Heart left ventricle (tissue), 16 donors: ENCODE results near the gene CD2BP2. TPM values are rescaled to one million over a fixed set of nuclear protein-coding genes. Genes with fewer than 3 reads are reported as not detected.
A peak's percentile ranks its signal among the peaks of the same experiment; 100 is the strongest.

Source experiments
- ATAC-seq, 4 donors: fragments of 200-7000 bp; cut with Tn5 transposase; one replicate each; pipeline ENCODE4 v1.9.1; 2020 to 2022; ENCODE audit warnings: moderate library complexity in 4 of 4, mild to moderate bottlenecking in 3 of 4, moderate number of reproducible peaks in 1 of 4
- DNase-seq, 5 donors: peaks; one replicate each; pipeline ENCODE4 v3.0.0-alpha.2; 2020
- H3K27ac ChIP-seq, 12 donors: fragments of 200-600 bp; sonication (generic) in 4 of 12; one replicate each; pipeline versions ENCODE4 v1.5.0 to v1.8.0; 2016 to 2022; ENCODE audit warnings: mild to moderate bottlenecking in 2 of 12
- H3K27me3 ChIP-seq, 9 donors: fragments of 200-600 bp; sonication (generic) in 2 of 9; one replicate each; pipeline versions ENCODE4 v1.5.1 to v1.8.0; 2016 to 2022; ENCODE audit warnings: mild to moderate bottlenecking in 3 of 9
- H3K36me3 ChIP-seq, 9 donors: fragments of 200-600 bp; sonication (generic) in 2 of 9; one replicate each; pipeline versions ENCODE4 v1.5.0 to v1.8.0; 2018 to 2022; ENCODE audit warnings: mild to moderate bottlenecking in 2 of 9
- H3K4me1 ChIP-seq, 12 donors: fragments of 200-600 bp; sonication (generic) in 4 of 12; one replicate each; pipeline versions ENCODE4 v1.5.0 to v1.8.0; 2016 to 2022; ENCODE audit warnings: mild to moderate bottlenecking in 3 of 12
- H3K4me3 ChIP-seq, 12 donors: fragments of 200-600 bp; sonication (generic) in 4 of 12; one replicate each; pipeline versions ENCODE4 v1.5.0 to v1.8.0; 2017 to 2022; ENCODE audit warnings: mild to moderate bottlenecking in 9 of 12, moderate library complexity in 4 of 12
- H3K9me3 ChIP-seq, 12 donors: fragments of 200-600 bp; sonication (generic) in 4 of 12; one replicate each; pipeline versions ENCODE4 v1.5.0 to v1.8.0; 2016 to 2022; ENCODE audit warnings: mild to moderate bottlenecking in 1 of 12
- POLR2A ChIP-seq, 2 donors: fragments of 450-650 bp; IDR thresholded peaks; one replicate each; pipeline ENCODE4 v1.6.1; 2017; ENCODE audit warnings: antibody characterized with exemption in 2 of 2, mild to moderate bottlenecking in 2 of 2, moderate library complexity in 2 of 2
- WGBS, 4 donors: extraction: QIAGEN DNeasy Blood & Tissue Kit in 2 of 4; methylation state at CpG; one replicate each; pipeline versions ENCODE4 v1.1.5 to v1.1.7; 2013 to 2018; 5-methylcytosine and 5-hydroxymethylcytosine counted together
- intact Hi-C, 10 donors: fragments of 100-400 bp; cut with DNase I; formaldehyde crosslinking; loops; one replicate each; pipeline versions ENCODE4 v1.11.1 to v1.14.2; 2022
- long read RNA-seq, 3 donors: library from polyadenylated mRNA; unstranded; transcript quantifications; one replicate each; pipeline ENCODE4 v2.0.0, GENCODE V29; 2020 to 2021
- polyA plus RNA-seq, 2 donors: library from polyadenylated mRNA; stranded (reverse); fragments of 200-250 nt; gene quantifications; one replicate each; pipeline ENCODE4 v1.2.3, GENCODE V29; 2013
- total RNA-seq, 9 donors: library from RNA; depleted of rRNA in 2 of 9; stranded (reverse); fragments of >200 nt in 2 of 9; fragmentation: NEBNext Ultra II Directional in 3 of 9; extraction: Animal tissue kit (Norgen Biotek cat#: 25700) in 3 of 9; gene quantifications; one replicate each; pipeline versions ENCODE4 v1.1.0 to v1.2.4, GENCODE V29; 2016 to 2023
- TF ChIP-seq, protein P1 (sequence below), 12 donors: fragments of 200-600 bp; sonication (generic) in 4 of 12; IDR thresholded peaks; one replicate each; pipeline versions ENCODE4 v1.5.0 to v1.8.0; 2018 to 2022; ENCODE audit warnings: antibody characterized with exemption in 12 of 12, mild to moderate bottlenecking in 5 of 12
- donor health status: ischemic (EF 13 %, LVEDD 7.1; RV severe dilation, severe dysfunction).
- donor health status: healthy with polysubstance abuse.
- donor health status: DM: no; HTN: yes; CAD: no.
- donor health status: DM: no; HTN: no; CAD: no.
- donor health status: ischemic (EF 25% LVEDD 6.9; RV normal size, moderate dysfunction).
- donor health status: ischemic (EF 25% LVEDD 5.7; RV mildly dilated, moderate dysfunction).
- donor health status: healthy.
- donor health status: DM: yes; HTN: yes; CAD: no.
- donor health status: ischemic (EF 35%, LVEDD 5.7; RV mildly dilated, moderate dysfunction).
- donor health status: nonischemic (EF 11% LVEDD 7.7; RV severe dilation, severe dysfunction).
- donor health status: DM: yes; HTN: yes; CAD: no.
- donor health status: PGD.
- donor health status: ischemic (EF 29% LVEDD 5.4; RV normal size, mild dysfunction).
- donor health status: nonischemic (EF 23%, LVEDD 6.1; RV moderate dilation, normal function).

Gene CD2BP2
- 10 to 100 TPM; 21.5 to 54.5 (median 39.8) TPM for total RNA-seq
- 10 to 100 TPM; 21.9 to 51.9 TPM for polyA plus RNA-seq
- long read RNA-seq, donor 1, transcript CD2BP2-201 (7 exons, 3,421 nt), result major isoform, 55 of 81 reads
- long read RNA-seq, donor 1, partial matches to known transcripts, result 15 of 81 reads
- long read RNA-seq, donor 1, other reads (novel, unspliced or antisense), result 9 of 81 reads
- long read RNA-seq, donor 2, transcript CD2BP2-201 (7 exons, 3,421 nt), result major isoform, 207 of 256 reads
- long read RNA-seq, donor 2, transcript CD2BP2-203 (6 exons, 1,417 nt), result minor isoform, 15 of 256 reads
- long read RNA-seq, donor 2, partial matches to known transcripts, result 14 of 256 reads
- long read RNA-seq, donor 2, other reads (novel, unspliced or antisense), result 20 of 256 reads
- long read RNA-seq, donor 3, transcript CD2BP2-201 (7 exons, 3,421 nt), result major isoform, 68 of 100 reads
- long read RNA-seq, donor 3, partial matches to known transcripts, result 15 of 100 reads
- long read RNA-seq, donor 3, other reads (novel, unspliced or antisense), result 16 of 100 reads

DNA sequence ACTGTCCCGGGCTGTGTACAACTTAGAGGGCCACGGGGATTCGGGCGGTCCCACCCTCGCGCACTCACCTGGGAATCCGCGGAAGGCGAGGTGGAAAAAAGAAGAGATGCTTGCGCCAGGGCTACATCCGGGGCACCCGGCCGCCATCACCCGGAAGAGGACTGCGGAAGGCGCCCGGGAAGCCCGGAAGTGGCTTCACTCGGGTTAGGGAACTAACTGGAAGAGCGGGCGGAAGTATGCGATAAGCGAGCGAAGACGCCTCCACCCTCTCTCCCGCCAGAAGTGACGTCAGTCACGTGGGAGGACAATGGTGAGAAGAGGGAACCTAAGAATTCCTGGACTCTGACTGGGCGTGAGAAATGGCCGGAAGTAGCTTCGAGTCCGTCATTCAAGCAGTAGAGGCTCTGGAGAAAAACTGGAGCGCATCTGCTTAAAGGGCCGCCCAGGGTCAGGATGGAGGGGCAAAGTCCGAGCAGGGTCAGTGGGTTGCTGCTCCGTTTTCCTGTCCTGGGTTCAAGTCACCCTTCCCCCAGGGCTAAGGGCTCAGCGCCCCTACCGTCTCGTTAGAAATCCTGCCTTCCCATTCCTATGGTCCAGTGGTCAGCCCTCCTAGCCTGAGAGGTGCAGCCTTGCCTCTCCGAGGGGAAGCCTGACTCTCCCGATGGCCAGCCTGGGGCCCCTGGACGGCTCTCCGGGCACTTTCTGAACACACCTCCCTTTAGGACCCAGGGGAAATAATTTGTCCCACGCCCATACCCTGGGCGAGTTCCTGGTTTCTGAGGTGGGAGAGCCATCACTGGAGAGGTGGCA is at the start of gene CD2BP2:
Gene CD2BP2 (minus strand): TSS at position 165 of the 810 bp plus-strand sequence. CDS start 627 bp downstream, outside the sequence.
- peaks cover 12 to 47% (median 37%) of the 10 kb centered on the region in 12 donors for H3K4me1 ChIP-seq

DNA sequence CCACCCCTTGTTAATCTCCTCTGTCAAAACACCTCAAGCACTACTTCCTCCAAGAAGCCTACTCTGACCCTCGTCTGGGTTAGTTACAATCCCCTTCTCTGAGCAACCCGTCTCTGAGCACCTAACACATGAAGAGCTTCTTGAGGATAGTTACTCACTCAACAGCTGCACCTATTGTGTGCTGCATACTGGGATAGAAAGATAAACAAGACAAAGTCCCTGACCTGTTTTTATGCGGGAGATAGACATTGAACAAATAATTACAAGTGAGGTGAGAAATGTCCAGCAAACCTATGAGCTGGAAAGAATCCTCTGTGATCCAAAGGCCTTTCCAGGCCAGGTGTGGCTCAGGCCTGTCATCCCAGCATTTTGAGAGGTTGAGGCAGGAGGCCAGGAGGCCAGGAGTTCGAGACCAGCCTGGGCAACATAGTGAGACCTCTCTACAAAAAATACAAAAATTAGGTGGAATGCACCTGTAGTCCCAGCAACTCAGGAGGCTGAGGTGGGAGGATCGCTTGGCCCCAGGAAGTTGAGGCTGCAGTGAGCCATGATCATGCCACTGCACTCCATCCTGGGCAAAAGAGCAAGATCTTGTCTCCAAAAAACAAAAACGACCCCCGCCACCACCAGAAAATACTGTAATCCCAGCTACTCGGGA is 46.8 kb upstream of the CD2BP2 start:
- Histone ChIP-seq H3K4me1 (peaks cover 0 to 29% (median 9%) of the 10 kb centered on the region in 12 donors), H3K27ac (no peak overlapping the region), H3K4me3 (no peak overlapping the region), H3K36me3 (peaks cover 0 to 18% (median 6%) of the 10 kb centered on the region in 9 donors), H3K9me3 (no peaks in the 10 kb centered on the region), H3K27me3 (no peaks in the 10 kb centered on the region)
- intact Hi-C loops, result loop anchor here in 3 of 10 donors (5.0 to 10.0 kb wide), 2 partner anchors 35 to 307 kb away; partner anchors contain the start of genes TBX6 (in 1 of the 3) and YPEL3 (in 1 of the 3)
- TF ChIP-seq POLR2A (IDR thresholded peaks at IDR 0.05), result no peak
- TF ChIP-seq, protein P1, sequence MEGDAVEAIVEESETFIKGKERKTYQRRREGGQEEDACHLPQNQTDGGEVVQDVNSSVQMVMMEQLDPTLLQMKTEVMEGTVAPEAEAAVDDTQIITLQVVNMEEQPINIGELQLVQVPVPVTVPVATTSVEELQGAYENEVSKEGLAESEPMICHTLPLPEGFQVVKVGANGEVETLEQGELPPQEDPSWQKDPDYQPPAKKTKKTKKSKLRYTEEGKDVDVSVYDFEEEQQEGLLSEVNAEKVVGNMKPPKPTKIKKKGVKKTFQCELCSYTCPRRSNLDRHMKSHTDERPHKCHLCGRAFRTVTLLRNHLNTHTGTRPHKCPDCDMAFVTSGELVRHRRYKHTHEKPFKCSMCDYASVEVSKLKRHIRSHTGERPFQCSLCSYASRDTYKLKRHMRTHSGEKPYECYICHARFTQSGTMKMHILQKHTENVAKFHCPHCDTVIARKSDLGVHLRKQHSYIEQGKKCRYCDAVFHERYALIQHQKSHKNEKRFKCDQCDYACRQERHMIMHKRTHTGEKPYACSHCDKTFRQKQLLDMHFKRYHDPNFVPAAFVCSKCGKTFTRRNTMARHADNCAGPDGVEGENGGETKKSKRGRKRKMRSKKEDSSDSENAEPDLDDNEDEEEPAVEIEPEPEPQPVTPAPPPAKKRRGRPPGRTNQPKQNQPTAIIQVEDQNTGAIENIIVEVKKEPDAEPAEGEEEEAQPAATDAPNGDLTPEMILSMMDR (IDR thresholded peaks at IDR 0.05), result no peak
- ATAC-seq (no peak), DNase-seq (no peak)
- WGBS, 4 donors, result 86 to 91% (median 89%) methylated on average over 8 of the region's 8 CpGs

More for the DNA sequence above, at the start of gene CD2BP2:
- peak within 1 kb of the TSS; percentile 68 to 99 (median 85) for H3K4me3 ChIP-seq
- H3K36me3 ChIP-seq, result peaks cover 0 to 72% (median 65%) of the 10 kb centered on the region in 9 donors
- TF ChIP-seq, protein P1 (IDR thresholded peaks at IDR 0.05), result peak in 1 of 12 donors; percentile 9
- TF ChIP-seq POLR2A (IDR thresholded peaks at IDR 0.05), result peak in 1 of 2 donors; percentile 40
- WGBS, 4 donors, result 0 to 1% (median 1%) methylated on average over 42 to 45 of the region's 45 CpGs
- DNase-seq (peak; percentile 95 to 98 (median 97)), ATAC-seq (peak; percentile 89 to 96 (median 92))
- H3K9me3 ChIP-seq, result no peaks in the 10 kb centered on the region
- intact Hi-C loops, result loop anchor here in 5 of 10 donors (2.0 to 10.0 kb wide), 5 partner anchors 15 to 261 kb away; partner anchors contain the start of genes TBC1D10B (in 1 of the 5), TBX6 (in 1 of the 5), YPEL3 (in 1 of the 5) and ZNF48 (in 1 of the 5)
- no peaks in the 10 kb centered on the region for H3K27me3 ChIP-seq
- H3K27ac ChIP-seq, result peak within 1 kb of the TSS; percentile 91 to 99 (median 94)

DNA sequence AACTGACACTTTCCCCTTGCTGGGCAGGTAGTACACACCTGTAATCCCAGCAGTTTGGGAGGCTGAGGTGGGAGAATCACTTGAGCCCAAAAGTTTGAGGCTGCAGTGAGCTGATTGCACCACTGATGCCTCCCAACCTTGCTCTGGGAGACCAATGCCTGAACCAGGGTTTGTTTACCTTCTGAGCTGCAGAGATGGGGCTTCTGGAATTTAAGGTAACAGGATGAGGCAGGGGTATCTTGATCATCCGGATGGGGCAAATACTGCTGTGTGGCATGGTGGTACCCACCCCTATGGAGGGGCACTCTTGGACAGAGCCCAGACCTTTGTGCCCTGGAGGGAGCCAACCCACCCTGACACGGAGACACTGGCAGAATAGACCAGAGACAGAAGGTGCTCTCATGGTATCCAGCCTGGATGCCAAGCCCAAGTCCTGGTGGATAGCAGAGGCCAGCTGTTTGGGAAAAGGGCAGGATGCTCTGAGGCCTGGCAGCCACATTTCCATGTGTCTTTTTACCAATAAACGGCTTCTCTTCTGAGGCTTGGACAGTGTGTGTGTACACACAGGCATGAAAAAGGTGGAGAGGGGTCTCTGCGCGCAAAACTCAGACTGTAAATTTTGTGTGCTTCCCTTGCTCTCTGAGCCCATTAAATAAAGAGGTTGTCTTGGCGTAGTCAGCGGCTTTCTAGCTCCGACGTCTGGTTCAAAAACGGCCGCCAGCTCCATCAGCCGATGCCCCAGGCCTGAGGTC is 44.5 kb upstream of the CD2BP2 start:
- Histone ChIP-seq H3K36me3 (peaks cover 0 to 19% (median 6%) of the 10 kb centered on the region in 9 donors), H3K4me1 (peaks cover 5 to 37% (median 18%) of the 10 kb centered on the region in 12 donors), H3K27me3 (no peaks in the 10 kb centered on the region), H3K27ac (peak overlapping the region; percentile 80 to 93 (median 90)), H3K9me3 (no peaks in the 10 kb centered on the region), H3K4me3 (peak overlapping the region; percentile 37 to 86 (median 70))
- intact Hi-C loops, result loop anchor here in 4 of 10 donors (5.0 to 10.0 kb wide), 3 partner anchors 32 to 305 kb away; partner anchors contain the start of genes CD2BP2 (in 1 of the 4), TBX6 (in 1 of the 4) and YPEL3 (in 1 of the 4)
- TF ChIP-seq POLR2A (IDR thresholded peaks at IDR 0.05), result no peak
- TF ChIP-seq, protein P1 (IDR thresholded peaks at IDR 0.05), result no peak
- no peak for ATAC-seq
- 13 to 17% (median 15%) methylated on average over 12 of the region's 12 CpGs for WGBS, 4 donors
- no peak for DNase-seq
